ENCODE measurements around the gene C13orf46.

Gene C13orf46

DNA sequence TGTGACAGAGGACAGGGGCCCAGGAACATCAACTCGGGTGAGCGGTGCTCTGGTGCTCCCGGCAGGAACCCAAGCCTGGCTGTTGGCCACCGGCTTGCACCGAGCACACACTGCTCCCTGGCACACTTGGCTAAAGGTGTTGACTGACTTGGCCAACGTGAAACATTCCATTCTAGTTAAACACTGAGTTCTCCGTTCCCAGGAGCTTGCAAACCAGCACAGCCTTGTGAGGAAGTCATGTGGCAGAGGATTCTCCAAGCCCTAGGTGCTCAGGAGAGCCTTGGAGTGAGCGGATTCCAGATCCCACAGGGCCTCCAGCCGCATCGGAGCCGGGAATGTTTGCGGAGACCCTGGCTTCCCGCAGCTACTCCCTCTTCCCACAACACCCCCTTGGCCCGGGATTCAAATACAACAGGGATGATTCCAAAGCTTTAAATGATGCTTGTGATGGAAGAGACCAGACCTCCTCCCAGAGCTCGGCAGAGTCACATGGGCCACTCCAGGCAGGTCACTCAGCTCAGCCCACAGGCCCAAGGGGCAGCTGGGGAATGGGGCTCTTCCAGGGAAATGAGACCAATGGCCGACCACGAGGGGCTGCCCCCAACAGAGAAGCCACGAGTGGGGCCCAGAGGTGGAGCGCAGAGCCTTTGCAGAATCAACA, 2.9 kb downstream of the C13orf46 start:
- Histone ChIP-seq H3K4me3 (replicated peaks; ENCODE audit: insufficient read depth, low read length) (no peak overlapping the region), H3K27me3 (ENCODE audit: insufficient read depth, poor library complexity, severe bottlenecking) (no peaks in the 10 kb centered on the region), H3K27ac (replicated peaks) (no peak overlapping the region)
- DNase-seq (ENCODE audit: low read depth in 1 of 2, low spot score in 1 of 2): no peak
- TF ChIP-seq POLR2AphosphoS5 (IDR thresholded peaks at IDR 0.05; ENCODE audit: low read depth) (no peak), SPI1 (IDR thresholded peaks at IDR 0.05; ENCODE audit: borderline replicate concordance, low read depth) (no peak), GABPA (IDR thresholded peaks at IDR 0.05; ENCODE audit: low read depth) (no peak)
- TF ChIP-seq, protein P1, sequence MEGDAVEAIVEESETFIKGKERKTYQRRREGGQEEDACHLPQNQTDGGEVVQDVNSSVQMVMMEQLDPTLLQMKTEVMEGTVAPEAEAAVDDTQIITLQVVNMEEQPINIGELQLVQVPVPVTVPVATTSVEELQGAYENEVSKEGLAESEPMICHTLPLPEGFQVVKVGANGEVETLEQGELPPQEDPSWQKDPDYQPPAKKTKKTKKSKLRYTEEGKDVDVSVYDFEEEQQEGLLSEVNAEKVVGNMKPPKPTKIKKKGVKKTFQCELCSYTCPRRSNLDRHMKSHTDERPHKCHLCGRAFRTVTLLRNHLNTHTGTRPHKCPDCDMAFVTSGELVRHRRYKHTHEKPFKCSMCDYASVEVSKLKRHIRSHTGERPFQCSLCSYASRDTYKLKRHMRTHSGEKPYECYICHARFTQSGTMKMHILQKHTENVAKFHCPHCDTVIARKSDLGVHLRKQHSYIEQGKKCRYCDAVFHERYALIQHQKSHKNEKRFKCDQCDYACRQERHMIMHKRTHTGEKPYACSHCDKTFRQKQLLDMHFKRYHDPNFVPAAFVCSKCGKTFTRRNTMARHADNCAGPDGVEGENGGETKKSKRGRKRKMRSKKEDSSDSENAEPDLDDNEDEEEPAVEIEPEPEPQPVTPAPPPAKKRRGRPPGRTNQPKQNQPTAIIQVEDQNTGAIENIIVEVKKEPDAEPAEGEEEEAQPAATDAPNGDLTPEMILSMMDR (IDR thresholded peaks at IDR 0.05; ENCODE audit: insufficient read depth, low read length): no peak
- TF ChIP-seq, protein P2, sequence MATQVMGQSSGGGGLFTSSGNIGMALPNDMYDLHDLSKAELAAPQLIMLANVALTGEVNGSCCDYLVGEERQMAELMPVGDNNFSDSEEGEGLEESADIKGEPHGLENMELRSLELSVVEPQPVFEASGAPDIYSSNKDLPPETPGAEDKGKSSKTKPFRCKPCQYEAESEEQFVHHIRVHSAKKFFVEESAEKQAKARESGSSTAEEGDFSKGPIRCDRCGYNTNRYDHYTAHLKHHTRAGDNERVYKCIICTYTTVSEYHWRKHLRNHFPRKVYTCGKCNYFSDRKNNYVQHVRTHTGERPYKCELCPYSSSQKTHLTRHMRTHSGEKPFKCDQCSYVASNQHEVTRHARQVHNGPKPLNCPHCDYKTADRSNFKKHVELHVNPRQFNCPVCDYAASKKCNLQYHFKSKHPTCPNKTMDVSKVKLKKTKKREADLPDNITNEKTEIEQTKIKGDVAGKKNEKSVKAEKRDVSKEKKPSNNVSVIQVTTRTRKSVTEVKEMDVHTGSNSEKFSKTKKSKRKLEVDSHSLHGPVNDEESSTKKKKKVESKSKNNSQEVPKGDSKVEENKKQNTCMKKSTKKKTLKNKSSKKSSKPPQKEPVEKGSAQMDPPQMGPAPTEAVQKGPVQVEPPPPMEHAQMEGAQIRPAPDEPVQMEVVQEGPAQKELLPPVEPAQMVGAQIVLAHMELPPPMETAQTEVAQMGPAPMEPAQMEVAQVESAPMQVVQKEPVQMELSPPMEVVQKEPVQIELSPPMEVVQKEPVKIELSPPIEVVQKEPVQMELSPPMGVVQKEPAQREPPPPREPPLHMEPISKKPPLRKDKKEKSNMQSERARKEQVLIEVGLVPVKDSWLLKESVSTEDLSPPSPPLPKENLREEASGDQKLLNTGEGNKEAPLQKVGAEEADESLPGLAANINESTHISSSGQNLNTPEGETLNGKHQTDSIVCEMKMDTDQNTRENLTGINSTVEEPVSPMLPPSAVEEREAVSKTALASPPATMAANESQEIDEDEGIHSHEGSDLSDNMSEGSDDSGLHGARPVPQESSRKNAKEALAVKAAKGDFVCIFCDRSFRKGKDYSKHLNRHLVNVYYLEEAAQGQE (IDR thresholded peaks at IDR 0.05; ENCODE audit: insufficient replicate concordance, low read depth): no peak

DNA sequence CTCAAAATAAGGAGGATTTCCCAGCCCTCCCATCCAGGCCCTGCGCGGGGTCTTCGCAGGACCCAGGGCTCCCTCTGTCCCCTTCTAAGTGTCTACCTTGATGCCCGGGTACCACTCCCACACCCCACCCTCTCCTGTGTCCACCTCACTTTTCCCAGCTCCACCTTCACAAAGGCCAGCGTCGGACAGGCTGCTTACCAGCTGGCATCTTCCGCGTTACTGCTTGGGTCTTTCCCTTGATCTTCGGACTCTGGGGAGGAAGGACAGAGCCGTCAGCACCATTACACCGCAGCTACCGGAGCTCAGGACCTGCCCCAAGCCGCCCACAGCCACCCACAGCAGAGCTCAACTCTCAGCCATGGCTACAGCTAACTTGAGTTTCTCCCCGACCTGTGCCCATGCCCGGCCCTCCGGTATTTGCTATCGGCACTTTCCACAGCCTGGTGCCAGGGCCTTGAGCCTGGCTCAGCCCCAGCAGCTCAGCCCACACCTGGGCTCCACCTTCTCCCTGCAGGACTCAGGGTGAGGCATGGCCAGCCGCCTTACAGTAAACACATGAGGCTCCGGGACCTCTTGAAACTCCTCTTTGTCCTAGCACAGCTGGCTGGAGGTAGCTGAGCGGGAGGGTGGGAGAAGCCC, 3.8 kb downstream of the C13orf46 start:
- no peak for DNase-seq (ENCODE audit: low read depth in 1 of 2, low spot score in 1 of 2)
- H3K4me3 ChIP-seq (replicated peaks; ENCODE audit: insufficient read depth, low read length): no peak overlapping the region
- TF ChIP-seq SPI1 (IDR thresholded peaks at IDR 0.05; ENCODE audit: borderline replicate concordance, low read depth): no peak
- no peak for TF ChIP-seq GABPA (IDR thresholded peaks at IDR 0.05; ENCODE audit: low read depth)
- TF ChIP-seq, protein P1 (IDR thresholded peaks at IDR 0.05; ENCODE audit: insufficient read depth, low read length): no peak
- TF ChIP-seq, protein P2 (IDR thresholded peaks at IDR 0.05; ENCODE audit: insufficient replicate concordance, low read depth): no peak
- no peaks in the 10 kb centered on the region for H3K27me3 ChIP-seq (ENCODE audit: insufficient read depth, poor library complexity, severe bottlenecking)
- H3K27ac ChIP-seq (replicated peaks): no peak overlapping the region

DNA sequence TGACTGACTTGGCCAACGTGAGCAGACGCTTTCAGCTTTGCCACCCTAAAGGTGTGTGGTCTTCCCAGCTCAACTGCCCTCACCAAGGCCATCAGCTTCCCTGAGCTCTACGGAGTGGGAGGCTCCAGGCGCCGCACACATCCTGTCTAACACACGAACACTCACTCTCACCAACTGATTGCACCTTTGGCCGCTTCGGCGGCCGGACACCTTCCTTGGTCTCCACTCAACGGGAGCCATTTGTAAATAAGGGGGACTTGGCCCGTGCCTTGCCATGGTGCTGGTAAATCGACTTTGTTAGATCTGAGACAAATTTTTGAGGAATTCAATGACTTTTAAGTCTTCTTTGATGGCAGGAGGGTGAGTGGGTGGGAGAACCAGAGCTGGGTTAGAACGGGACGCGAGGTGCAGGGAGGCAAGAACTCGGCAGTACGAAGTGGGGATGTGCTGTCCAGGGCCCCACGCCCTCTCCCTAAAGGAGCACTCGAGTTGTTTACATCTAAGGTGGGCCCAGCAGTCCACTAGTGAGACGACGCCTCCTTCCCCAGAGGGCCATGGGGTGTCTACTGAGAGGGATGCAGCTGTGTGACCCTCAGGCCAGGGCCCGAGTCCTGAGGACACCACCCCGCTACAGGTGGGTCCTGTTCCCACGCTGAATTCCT, 4.4 kb downstream of the C13orf46 start:
- DNase-seq (ENCODE audit: low read depth in 1 of 2, low spot score in 1 of 2): no peak
- Histone ChIP-seq H3K27me3 (ENCODE audit: insufficient read depth, poor library complexity, severe bottlenecking) (no peaks in the 10 kb centered on the region), H3K4me3 (replicated peaks; ENCODE audit: insufficient read depth, low read length) (no peak overlapping the region), H3K27ac (replicated peaks) (no peak overlapping the region)
- no peak for TF ChIP-seq POLR2AphosphoS5 (IDR thresholded peaks at IDR 0.05; ENCODE audit: low read depth)
- TF ChIP-seq SPI1 (IDR thresholded peaks at IDR 0.05; ENCODE audit: borderline replicate concordance, low read depth): no peak
- TF ChIP-seq GABPA (IDR thresholded peaks at IDR 0.05; ENCODE audit: low read depth): no peak
- TF ChIP-seq, protein P1 (IDR thresholded peaks at IDR 0.05; ENCODE audit: insufficient read depth, low read length): no peak
- TF ChIP-seq, protein P2 (IDR thresholded peaks at IDR 0.05; ENCODE audit: insufficient replicate concordance, low read depth): no peak

Data from HL-60 (cell line).